Astrocyte (in vitro differentiated cells and primary cell): ENCODE measurements around the gene COL24A1. TPM values are rescaled to one million over a fixed set of nuclear protein-coding genes. Genes with fewer than 3 reads are reported as not detected.

ENCODE experiments used
- DNase-seq: peaks from one replicate; pipeline ENCODE4 v3.0.0-alpha.2; 2010; ENCODE audit warnings: low read depth
- FAIRE-seq: peaks from 2 replicates; lab custom pipeline; 2011; peaks lifted over from hg19 to GRCh38; lab: Jason Lieb, UNC
- H2AFZ ChIP-seq: 2 replicates; pipeline ENCODE4 v1.6.0; 2012; ENCODE audit warnings: low read depth, low read length, inconsistent platforms
- H3K27ac ChIP-seq: 2 replicates; pipeline ENCODE4 v1.5.1; 2011; ENCODE audit warnings: low read depth, low read length, inconsistent platforms
- H3K27me3 ChIP-seq: 2 replicates; pipeline ENCODE4 v1.6.0; 2011; ENCODE audit warnings: low read length, inconsistent platforms; ENCODE audit not compliant: insufficient read depth
- H3K36me3 ChIP-seq: 2 replicates; pipeline ENCODE4 v1.5.1; 2011; ENCODE audit warnings: low read length, inconsistent platforms; ENCODE audit not compliant: insufficient read depth
- H3K4me1 ChIP-seq: 2 replicates; pipeline ENCODE4 v1.5.1; 2011; ENCODE audit warnings: low read length, inconsistent platforms; ENCODE audit not compliant: insufficient read depth
- H3K4me2 ChIP-seq: 2 replicates; pipeline ENCODE4 v1.6.0; 2012; ENCODE audit warnings: low read length, inconsistent platforms
- H3K4me3 ChIP-seq: 2 replicates; pipeline ENCODE4 v1.5.1; 2011; ENCODE audit warnings: low read depth, mild to moderate bottlenecking, low read length, inconsistent platforms; ENCODE audit not compliant: insufficient read depth
- H3K79me2 ChIP-seq: 2 replicates; pipeline ENCODE4 v1.6.0; 2012; ENCODE audit warnings: mild to moderate bottlenecking, low read length, inconsistent platforms; ENCODE audit not compliant: insufficient read depth
- H3K9ac ChIP-seq: 2 replicates; pipeline ENCODE4 v1.6.0; 2012; ENCODE audit warnings: mild to moderate bottlenecking, low read length, inconsistent platforms
- H3K9me3 ChIP-seq: 2 replicates; pipeline ENCODE4 v1.5.1; 2012; ENCODE audit warnings: low read depth, mild to moderate bottlenecking, low read length, inconsistent platforms; ENCODE audit not compliant: insufficient read depth
- H4K20me1 ChIP-seq: 2 replicates; pipeline ENCODE4 v1.6.0; 2012; ENCODE audit warnings: low read length, inconsistent platforms; ENCODE audit not compliant: insufficient read depth
- H3K27ac Mint-ChIP-seq: one replicate; pipeline ENCODE4 v1.8.0; 2021; ENCODE audit warnings: mild to moderate bottlenecking, mixed read lengths; ENCODE audit not compliant: unreplicated experiment
- H3K27me3 Mint-ChIP-seq: one replicate; pipeline ENCODE4 v1.8.0; 2021; ENCODE audit warnings: low read depth, mixed read lengths; ENCODE audit not compliant: unreplicated experiment
- H3K36me3 Mint-ChIP-seq: one replicate; pipeline ENCODE4 v1.8.0; 2021; ENCODE audit warnings: low read depth, mixed read lengths; ENCODE audit not compliant: unreplicated experiment
- H3K4me1 Mint-ChIP-seq: one replicate; pipeline ENCODE4 v1.8.0; 2021; ENCODE audit warnings: low read depth, mixed read lengths; ENCODE audit not compliant: unreplicated experiment
- H3K4me3 Mint-ChIP-seq: one replicate; pipeline ENCODE4 v1.8.0; 2021; ENCODE audit warnings: mild to moderate bottlenecking, moderate library complexity, mixed read lengths; ENCODE audit not compliant: unreplicated experiment
- H3K9me3 Mint-ChIP-seq: one replicate; pipeline ENCODE4 v1.8.0; 2021; ENCODE audit warnings: mild to moderate bottlenecking, mixed read lengths; ENCODE audit not compliant: unreplicated experiment
- CTCF ChIP-seq: IDR thresholded peaks from 2 replicates; pipeline ENCODE4 v1.5.1; 2011; ENCODE audit warnings: low read depth, mild to moderate bottlenecking, inconsistent platforms, low read length, moderate library complexity; ENCODE audit not compliant: insufficient read depth
- EZH2 ChIP-seq: IDR thresholded peaks from 2 replicates; pipeline ENCODE4 v1.6.1; 2012; ENCODE audit warnings: mild to moderate bottlenecking, low read length, inconsistent platforms; ENCODE audit not compliant: insufficient read depth
- total RNA-seq: library from RNA; stranded (reverse); gene quantifications from 2 replicates; pipeline ENCODE4 v1.2.1, GENCODE V29; 2021

Gene COL24A1
- total RNA-seq, 1 donor from 2014 or later = 5.6 TPM

- peak overlapping the region; percentile 72 for H3K9ac ChIP-seq
- peak overlapping the region; percentile 89 for H3K4me2 ChIP-seq
- TF ChIP-seq CTCF (no peak), EZH2 (no peak)
- H3K4me1 ChIP-seq = peaks cover 27% of the 10 kb centered on the region
- Mint-ChIP-seq H3K9me3 (no peaks in the 10 kb centered on the region), H3K4me1 (peaks cover 17% of the 10 kb centered on the region), H3K27me3 (no peaks in the 10 kb centered on the region), H3K36me3 (peaks cover 3% of the 10 kb centered on the region), H3K4me3 (peak overlapping the region; percentile 72), H3K27ac (peak overlapping the region; percentile 54)
- FAIRE-seq (no peak), DNase-seq (peak; percentile 21)
- no peak overlapping the region for H3K27ac ChIP-seq
- H2AFZ ChIP-seq = peak overlapping the region; percentile 85
- H4K20me1 ChIP-seq = no peaks in the 10 kb centered on the region
- H3K9me3 ChIP-seq = no peaks in the 10 kb centered on the region
- H3K4me3 ChIP-seq = peak overlapping the region; percentile 57
- no peaks in the 10 kb centered on the region for H3K27me3 ChIP-seq
- no peaks in the 10 kb centered on the region for H3K79me2 ChIP-seq
- H3K36me3 ChIP-seq = no peaks in the 10 kb centered on the region
These were observed 586 bp downstream of the COL24A1 start for GRCh38 chr1:86155807-86156565.

- H3K79me2 ChIP-seq = no peaks in the 10 kb centered on the region
- Mint-ChIP-seq H3K9me3 (no peaks in the 10 kb centered on the region), H3K4me1 (peaks cover 22% of the 10 kb centered on the region), H3K4me3 (peak overlapping the region; percentile 71), H3K27ac (peak overlapping the region; percentile 11), H3K27me3 (no peaks in the 10 kb centered on the region), H3K36me3 (peaks cover 3% of the 10 kb centered on the region)
- H3K4me1 ChIP-seq = peaks cover 32% of the 10 kb centered on the region
- peak overlapping the region; percentile 72 for H3K9ac ChIP-seq
- TF ChIP-seq CTCF = no peak
- TF ChIP-seq EZH2 = no peak
- H3K36me3 ChIP-seq = no peaks in the 10 kb centered on the region
- H3K9me3 ChIP-seq = no peaks in the 10 kb centered on the region
- DNase-seq (peak; percentile 26), FAIRE-seq (no peak)
- H3K27ac ChIP-seq = no peak overlapping the region
- H4K20me1 ChIP-seq = no peaks in the 10 kb centered on the region
- peak overlapping the region; percentile 57 for H3K4me3 ChIP-seq
- no peaks in the 10 kb centered on the region for H3K27me3 ChIP-seq
- peak overlapping the region; percentile 85 for H2AFZ ChIP-seq
- peak overlapping the region; percentile 89 for H3K4me2 ChIP-seq
These were observed 1.3 kb downstream of the COL24A1 start for GRCh38 chr1:86155051-86155806.
